NB4 (cell line): ENCODE data around the gene FREM1.

Experiments
- DNase-seq: peaks from one replicate; pipeline ENCODE4 v3.0.0; 2010; ENCODE audit warnings: low read depth
- H3K4me3 ChIP-seq: one replicate; pipeline ENCODE4 v1.5.1; 2011; ENCODE audit warnings: mild to moderate bottlenecking, low read depth, low read length, moderate library complexity
- CTCF ChIP-seq: IDR thresholded peaks from one replicate; pipeline ENCODE4 v1.5.1; 2012; ENCODE audit warnings: low read depth, low read length
- MAX ChIP-seq: IDR thresholded peaks from 2 replicates; pipeline ENCODE4 v1.6.1; 2011; ENCODE audit warnings: low read depth, low read length
- MYC ChIP-seq: IDR thresholded peaks from 2 replicates; pipeline ENCODE4 v1.6.1; 2011; ENCODE audit warnings: low read depth, low read length
- POLR2A ChIP-seq: IDR thresholded peaks from 2 replicates; pipeline ENCODE4 v1.6.1; 2011; ENCODE audit warnings: mild to moderate bottlenecking; ENCODE audit not compliant: insufficient read length; ENCODE audit errors: extremely low read depth

The FREM1 gene

GRCh38 chr9:14908295-14909180, 1.7 kb downstream of the FREM1 start:
- no peak overlapping the region for H3K4me3 ChIP-seq
- no peak for DNase-seq
- TF ChIP-seq MYC (no peak), POLR2A (no peak), CTCF (no peak), MAX (no peak)

- H3K4me3 ChIP-seq = no peak overlapping the region
- no peak for DNase-seq
- no peak for TF ChIP-seq MAX
- no peak for TF ChIP-seq POLR2A
These were observed 2.5 kb downstream of the FREM1 start for GRCh38 chr9:14907696-14908095.

- TF ChIP-seq MAX = no peak
- TF ChIP-seq MYC = no peak
- no peak for TF ChIP-seq POLR2A
- TF ChIP-seq CTCF = no peak
- no peak for DNase-seq
- no peak overlapping the region for H3K4me3 ChIP-seq
These were observed 2.9 kb downstream of the FREM1 start for GRCh38 chr9:14907360-14907685.

- TF ChIP-seq MAX = no peak
- TF ChIP-seq CTCF = no peak
- TF ChIP-seq MYC = no peak
- TF ChIP-seq POLR2A = no peak
- no peak for DNase-seq
- H3K4me3 ChIP-seq = no peak overlapping the region
These were observed 3.4 kb downstream of the FREM1 start for GRCh38 chr9:14906644-14907359.

GRCh38 chr9:14906000-14906399, 4.2 kb downstream of the FREM1 start:
- TF ChIP-seq CTCF (no peak), MYC (no peak), POLR2A (no peak), MAX (no peak)
- DNase-seq = no peak
- H3K4me3 ChIP-seq = no peak overlapping the region

GRCh38 chr9:14903040-14903439, 7.2 kb downstream of the FREM1 start:
- no peak for DNase-seq
- no peak overlapping the region for H3K4me3 ChIP-seq
- TF ChIP-seq POLR2A (no peak), MAX (no peak), MYC (no peak), CTCF (no peak)
